ENCODE data around the gene VTI1A.

- TF ChIP-seq FOXP2 (optimal IDR thresholded peaks at IDR 0.05; ENCODE audit: control extremely low read depth, extremely low read length, insufficient read depth) (no peak), POLR2AphosphoS5 (IDR thresholded peaks at IDR 0.05; ENCODE audit: borderline replicate concordance, low read depth, low read length) (no peak), EZH2 (IDR thresholded peaks at IDR 0.05) (no peak)
These were observed 175.8 kb downstream of the VTI1A start for GRCh38 chr10:112622786-112623185.

Data from SK-N-MC (cell line).